Measurements from ENCODE around the gene CADM3. TPM values are rescaled to one million over a fixed set of nuclear protein-coding genes. Genes with fewer than 3 reads are reported as not detected.

The CADM3 gene
- total RNA-seq, 4 donors from 2014 or later: 3.9 to 34.4 (median 12.9) TPM

GRCh38 chr1:159185121-159185520, 13.7 kb downstream of the CADM3 start:
- no peak for TF ChIP-seq CTCF (IDR thresholded peaks at IDR 0.05)
- ATAC-seq (ENCODE audit: low FRiP score) (no peak), DNase-seq (ENCODE audit: low spot score) (no peak)

GRCh38 chr1:159187033-159187432, 15.6 kb downstream of the CADM3 start:
- no peak for DNase-seq (ENCODE audit: low spot score)
- no peak for ATAC-seq (ENCODE audit: low FRiP score)
- TF ChIP-seq CTCF (IDR thresholded peaks at IDR 0.05): no peak

- ATAC-seq (ENCODE audit: low FRiP score): no peak
- DNase-seq (ENCODE audit: low spot score): no peak
- TF ChIP-seq CTCF (IDR thresholded peaks at IDR 0.05): no peak
Observed at GRCh38 chr1:159187647-159188374, 16.4 kb downstream of the CADM3 start.

- ATAC-seq (ENCODE audit: low FRiP score) (peak; percentile 70), DNase-seq (ENCODE audit: low spot score) (no peak)
- TF ChIP-seq CTCF (IDR thresholded peaks at IDR 0.05): no peak
Observed at GRCh38 chr1:159188375-159188788, 17.0 kb downstream of the CADM3 start.

- ATAC-seq (ENCODE audit: low FRiP score) (no peak), DNase-seq (ENCODE audit: low spot score) (no peak)
- no peak for TF ChIP-seq CTCF (IDR thresholded peaks at IDR 0.05)
Observed at GRCh38 chr1:159190441-159190840, 19.0 kb downstream of the CADM3 start.

GRCh38 chr1:159196543-159196942, 25.1 kb downstream of the CADM3 start:
- DNase-seq (ENCODE audit: low spot score) (no peak), ATAC-seq (ENCODE audit: low FRiP score) (no peak)
- no peak for TF ChIP-seq CTCF (IDR thresholded peaks at IDR 0.05)

Data from omental fat pad (tissue), 4 donors.